GM19193 (cell line): ENCODE results near the gene BSND.

Experiments used
- POLR2A ChIP-seq: IDR thresholded peaks from 4 replicates; pipeline ENCODE4 v1.6.1; 2011; ENCODE audit not compliant: insufficient read depth, insufficient read length; ENCODE audit errors: extremely low read depth

Gene BSND

DNA sequence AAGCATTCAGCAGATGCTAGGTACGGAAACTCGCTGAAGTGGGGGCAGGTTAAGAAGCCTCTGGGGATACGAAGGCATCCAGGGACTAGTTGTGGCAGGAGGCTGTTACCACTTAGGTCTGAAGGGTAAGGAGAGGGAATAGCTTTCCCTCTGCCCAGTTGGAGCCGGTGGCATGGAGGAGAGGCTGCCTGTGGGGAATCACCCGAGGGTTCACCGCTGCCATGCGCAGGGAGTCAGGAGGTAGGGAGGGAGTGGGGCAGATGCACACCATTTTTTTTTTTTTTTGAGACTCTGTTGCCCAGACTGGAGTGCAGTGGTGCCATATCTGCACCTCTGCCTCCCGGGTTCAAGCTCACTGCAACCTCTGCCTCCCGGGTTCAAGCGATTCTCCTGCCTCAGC, 46.7 kb downstream of the BSND start:
- no peak for TF ChIP-seq POLR2A

DNA sequence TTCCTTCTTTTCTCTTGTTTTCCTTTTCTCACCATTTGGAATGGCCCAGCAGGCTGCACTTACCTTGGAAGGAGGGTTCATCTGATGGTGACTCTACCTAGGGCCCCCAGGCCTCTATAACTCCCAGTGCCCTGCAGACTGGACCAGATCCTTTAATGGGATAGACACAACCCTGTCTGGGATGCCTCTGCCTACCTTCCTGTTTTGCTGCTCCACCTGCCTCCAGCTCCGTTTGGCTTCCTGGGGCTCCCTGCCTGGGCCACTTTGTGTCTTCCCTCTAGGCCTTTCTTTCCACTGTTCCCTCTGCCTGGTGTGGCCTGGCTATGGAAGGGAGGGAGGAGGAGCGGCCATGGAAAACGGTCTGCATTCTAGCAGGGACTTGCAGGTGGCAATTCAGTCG, 48.1 kb downstream of the BSND start:
- no peak for TF ChIP-seq POLR2A

DNA sequence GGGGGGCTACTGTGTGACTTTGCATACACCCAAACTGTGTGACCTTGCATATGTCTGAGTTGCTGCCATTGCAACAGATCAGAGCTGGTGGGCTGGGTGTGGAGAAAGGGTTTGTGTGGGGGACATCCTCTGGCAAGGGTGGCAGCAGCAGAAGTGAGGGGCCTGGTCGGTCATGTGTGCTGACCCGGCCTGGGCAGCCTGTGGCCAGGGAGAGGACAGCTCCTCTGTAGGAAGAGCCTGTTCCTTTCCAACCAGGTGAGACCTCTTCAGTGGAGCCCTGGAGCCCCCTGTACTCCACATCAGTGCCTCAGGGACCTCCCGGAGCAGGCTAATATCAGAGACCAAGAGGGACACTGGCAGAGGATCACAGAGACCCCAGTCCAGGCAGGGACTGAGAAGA, 48.9 kb downstream of the BSND start:
- no peak for TF ChIP-seq POLR2A

DNA sequence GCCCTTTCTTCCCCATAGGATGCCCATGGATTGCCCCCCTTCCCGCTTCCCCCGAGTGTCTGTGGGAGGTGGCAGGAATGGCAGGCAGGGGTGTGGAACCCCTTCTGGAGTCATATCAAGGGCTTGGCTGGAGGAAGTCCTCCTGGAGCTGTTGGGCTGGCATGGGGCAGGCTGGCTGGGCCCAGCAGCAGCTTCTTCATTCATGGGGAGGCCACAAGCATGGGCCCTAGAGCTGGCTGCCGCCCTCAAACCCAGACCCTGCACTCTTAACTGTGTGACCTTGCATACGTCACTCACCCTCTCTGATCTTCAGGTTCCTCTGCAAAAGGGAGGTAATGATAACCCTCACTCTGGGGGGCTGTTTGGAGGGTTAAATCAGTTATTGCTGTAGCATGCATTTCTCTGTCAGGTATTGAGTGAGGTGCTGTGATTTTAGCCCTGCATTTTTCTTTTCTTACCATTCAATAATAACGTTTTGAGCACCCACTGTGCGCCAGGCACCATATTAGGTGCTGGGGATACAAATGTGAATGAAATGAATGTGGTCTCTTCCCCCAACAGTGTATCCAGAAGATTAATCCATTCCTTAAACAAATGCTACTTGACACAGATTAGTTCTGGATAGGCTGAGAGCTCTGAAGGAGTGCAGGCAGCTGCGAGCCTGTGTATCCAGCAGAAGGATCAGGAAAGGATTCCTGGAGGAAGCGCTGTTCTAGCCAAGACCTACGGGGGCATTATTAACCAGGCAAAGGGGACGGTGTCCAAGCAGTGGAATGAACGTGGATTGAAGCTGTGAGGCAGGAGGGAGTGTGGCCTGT, 49.9 kb downstream of the BSND start:
- no peak for TF ChIP-seq POLR2A

DNA sequence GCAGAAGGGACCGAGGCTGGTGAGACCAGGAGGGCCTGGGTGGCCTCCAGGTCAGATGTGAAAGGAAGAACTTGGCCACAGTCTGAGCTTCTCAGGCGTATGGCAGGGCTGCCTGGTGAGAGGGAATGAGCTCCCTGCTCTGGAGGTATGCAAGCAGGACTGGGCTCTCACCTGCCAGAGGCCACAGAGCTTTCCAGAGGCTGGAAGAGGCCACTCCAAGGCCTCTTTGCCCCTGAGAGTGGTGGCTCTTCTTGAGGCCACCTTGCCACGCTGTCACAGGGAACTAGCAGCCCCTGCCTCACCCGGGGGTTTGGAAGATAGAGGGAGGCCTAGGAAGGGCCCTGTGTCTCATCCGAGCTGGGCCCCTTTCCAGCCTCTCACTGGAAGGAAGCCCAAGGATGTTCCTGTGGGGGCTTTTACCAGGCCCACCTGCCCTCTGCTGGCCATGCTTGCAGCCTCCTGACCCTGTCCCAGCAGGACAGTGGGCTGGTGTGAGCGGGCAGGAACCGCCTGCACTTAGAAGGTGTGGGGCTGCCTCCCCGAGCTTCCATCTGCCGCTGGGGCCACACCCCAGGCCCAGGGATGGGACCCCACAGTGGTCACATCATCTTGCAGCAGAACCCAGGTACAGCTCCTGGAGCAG, 50.7 kb downstream of the BSND start:
- TF ChIP-seq POLR2A: no peak

DNA sequence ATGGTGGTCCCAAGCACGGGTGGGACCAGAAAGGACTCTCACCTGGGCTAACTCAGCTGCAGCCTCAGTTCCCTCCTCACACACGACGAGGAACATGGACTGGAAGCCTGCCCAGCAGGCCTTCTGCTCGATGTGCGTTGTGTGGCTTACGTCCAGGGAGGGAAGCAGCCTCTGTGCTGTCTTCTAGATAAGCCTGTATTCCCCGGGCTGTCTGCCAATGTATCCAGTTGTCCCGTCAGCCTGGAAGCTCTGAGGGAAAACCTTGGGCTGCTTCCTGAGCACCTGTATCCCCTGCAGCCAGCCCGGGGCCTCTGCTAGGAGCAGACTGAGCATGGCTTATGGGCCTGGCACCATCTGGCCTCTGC, 51.2 kb downstream of the BSND start:
- TF ChIP-seq POLR2A: no peak

DNA sequence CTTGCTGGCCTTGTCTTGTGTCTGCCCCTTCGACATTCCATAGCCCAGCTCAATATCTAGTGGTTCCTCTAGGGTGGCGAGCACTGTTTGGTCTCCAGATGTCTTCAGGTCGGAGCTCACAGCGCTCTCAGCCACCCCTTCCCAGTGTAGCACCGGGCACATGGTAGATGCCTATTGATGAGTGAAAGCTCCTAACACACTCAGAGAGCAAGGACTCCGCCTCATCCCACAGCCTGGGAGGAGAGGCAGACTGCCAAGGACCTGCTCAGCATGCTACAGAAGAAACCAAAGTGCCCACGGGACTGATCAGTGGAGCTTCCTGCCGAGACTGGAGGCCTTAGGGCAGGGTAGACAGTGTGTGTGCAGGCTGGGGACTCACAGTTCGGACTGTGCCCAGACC, 51.5 kb downstream of the BSND start:
- no peak for TF ChIP-seq POLR2A

DNA sequence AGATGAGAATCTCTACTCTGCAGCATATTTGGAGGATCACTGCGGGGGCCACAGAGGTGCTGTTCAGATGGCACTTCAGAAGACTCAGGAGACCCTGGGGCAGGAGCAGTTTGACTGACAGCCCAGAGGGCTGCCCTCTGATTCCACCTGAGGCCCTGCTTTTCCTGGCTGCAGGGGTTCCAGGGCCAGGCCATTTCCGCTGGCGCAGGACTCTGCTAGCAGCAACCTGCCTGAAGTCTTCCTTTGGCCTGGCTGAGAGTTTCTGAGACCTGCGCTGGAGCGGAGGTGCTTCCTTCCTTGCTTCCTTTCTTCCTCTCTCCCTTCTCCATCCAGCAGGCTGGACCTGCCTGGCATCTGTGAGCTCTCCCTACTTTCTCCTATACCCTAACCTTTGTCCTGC, 52.4 kb downstream of the BSND start:
- no peak for TF ChIP-seq POLR2A

DNA sequence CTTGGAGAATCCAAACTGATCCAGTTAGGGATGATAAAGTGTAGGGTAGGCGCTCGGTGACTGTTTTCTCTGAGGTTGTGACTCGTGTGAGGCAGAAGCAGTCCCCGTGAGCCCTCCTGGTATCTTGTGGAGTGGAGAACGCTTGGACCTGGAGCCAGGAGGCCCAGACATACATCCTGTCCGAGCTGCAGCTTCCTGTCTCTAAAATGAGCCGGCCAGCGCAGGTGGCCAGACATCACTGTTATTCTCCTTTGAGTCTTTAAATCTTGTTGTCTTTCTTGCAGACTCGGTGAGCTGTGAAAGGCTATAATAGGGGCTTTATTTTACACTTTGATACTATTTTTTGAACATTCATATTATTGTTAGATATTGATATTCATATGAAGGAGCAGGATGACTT, 52.9 kb downstream of the BSND start:
- TF ChIP-seq POLR2A: no peak

DNA sequence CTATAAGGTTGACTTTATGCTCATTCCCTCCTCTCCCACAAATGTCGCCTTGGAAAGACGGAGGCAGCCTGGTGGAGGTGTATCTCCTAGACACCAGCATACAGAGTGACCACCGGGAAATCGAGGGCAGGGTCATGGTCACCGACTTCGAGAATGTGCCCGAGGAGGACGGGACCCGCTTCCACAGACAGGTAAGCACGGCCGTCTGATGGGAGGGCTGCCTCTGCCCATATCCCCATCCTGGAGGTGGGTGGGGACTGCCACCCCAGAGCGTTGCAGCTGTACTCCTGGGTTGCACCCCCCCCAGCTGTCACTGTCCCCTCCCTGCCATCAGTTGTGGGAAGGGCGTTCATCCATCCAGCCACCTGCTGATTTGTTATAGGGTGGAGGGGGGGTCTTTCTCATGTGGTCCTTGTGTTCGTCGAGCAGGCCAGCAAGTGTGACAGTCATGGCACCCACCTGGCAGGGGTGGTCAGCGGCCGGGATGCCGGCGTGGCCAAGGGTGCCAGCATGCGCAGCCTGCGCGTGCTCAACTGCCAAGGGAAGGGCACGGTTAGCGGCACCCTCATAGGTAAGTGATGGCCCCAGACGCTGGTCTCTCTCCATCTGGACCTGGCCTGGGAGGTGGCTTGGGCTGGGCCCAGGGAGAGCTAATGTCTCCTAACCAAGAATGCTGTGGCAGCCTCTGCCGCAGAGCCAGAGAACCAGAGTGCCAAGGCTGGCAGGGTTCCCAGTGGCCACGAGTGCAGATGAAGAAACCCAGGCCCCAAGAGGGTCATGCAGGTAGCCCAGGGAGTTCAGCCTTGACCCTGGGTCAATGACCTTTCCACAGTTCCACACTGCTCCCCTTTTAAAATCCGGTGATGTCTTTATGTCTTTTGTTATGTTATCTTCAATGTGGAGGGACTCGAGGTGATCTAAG, 53.7 kb downstream of the BSND start:
- TF ChIP-seq POLR2A: no peak

DNA sequence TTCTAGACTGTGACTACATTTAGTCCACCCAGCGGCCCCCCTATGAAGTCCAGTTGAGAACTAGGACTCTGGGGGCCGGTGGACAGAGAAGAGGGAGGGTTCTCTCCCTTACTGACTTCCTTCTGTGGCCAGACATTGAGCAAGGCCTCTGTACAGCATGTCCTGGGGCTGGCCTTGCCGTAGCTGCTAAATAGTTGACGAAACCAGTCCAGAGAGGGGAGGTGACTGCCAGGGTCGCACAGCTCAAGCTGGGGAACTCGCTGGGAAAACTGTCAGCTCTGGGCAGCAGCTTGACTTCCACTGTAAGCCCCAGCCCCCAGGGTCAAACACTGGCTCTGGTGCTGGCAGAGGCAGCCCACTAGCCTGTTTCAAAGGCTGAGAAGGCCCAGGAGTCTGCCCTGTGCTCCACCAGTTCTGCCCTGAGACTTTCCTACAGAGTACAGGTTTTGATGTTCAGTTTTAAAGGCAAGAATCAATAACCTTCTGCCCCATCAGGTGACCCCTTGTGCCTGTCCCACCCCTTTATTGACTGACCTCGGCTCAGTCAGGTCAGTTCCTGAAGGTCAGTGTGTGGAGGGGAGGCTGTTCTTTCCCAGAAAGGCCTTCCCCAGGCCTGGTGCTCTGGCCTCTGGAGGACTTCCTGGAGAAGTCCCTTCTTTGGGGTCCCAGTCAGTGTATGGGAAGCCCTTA, 54.7 kb downstream of the BSND start:
- no peak for TF ChIP-seq POLR2A

DNA sequence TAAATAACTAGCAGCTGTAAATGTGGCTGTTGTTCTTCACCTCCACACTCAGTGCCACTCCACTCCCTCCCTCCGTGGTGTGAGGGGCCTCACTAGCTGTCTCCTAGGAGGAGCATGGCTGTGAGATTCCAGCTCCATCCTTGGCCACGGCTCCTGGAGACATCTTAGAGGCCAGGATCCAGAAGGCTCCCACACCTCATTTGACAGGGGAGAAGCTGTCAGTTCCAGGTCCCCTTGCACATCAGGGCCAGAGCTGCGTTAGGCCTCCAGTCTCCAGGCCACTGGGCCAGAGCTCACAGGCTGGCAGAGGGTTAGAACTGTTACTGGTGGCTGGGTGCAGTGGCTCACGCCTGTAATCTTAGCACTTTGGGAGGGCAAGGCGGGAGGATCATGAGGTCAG, 55.7 kb downstream of the BSND start:
- no peak for TF ChIP-seq POLR2A

DNA sequence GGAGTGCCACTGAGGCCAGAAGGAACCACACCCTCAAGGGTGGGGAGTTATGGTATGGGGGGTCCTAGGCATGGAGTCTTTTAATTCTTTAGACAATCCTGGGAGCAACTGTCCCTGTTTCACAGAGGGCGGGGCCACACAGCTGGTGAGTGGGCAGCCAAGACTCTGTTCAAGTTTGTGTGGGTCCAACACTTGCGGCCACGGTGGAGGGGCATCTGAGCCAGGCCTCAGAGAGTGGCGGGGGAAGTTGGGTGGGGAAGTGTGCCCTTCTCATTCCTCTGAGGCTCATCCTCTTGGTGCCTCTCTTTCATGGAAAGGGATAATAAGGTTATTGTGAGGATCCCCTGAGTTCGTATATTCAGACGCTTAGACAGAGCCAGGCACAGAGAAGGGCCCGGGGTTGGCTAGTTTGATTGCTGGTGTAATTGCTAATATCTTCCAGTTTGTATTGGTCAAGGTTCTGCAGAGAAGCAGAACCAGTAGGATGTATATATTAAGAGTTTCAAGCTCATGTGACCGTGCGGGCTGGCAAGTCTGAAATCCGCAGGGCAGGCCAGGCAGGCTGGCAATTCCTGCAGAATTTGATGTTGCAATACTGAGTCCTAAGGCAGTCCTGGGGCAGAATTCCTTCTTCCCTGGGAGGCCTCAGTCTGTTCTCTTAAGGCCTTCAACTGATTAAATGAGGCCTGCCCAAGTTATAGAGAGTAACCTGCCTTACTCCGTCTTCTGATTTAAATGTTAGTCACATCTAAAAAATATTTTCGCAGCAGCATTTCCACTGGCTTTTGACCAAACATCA, 56.5 kb downstream of the BSND start:
- TF ChIP-seq POLR2A: no peak
